CD4-positive, alpha-beta T cell treated with Interleukin-2 at 100 ng/mL for 4 hours (primary cell): ENCODE data around the gene NDUFAF2.
"Not testable (repeated sequence)": the region's sequence is repeated elsewhere in the genome, so short reads cannot be mapped to it uniquely, and the experiment has no call there.

Experiments
- DNase-seq: peaks from one replicate; pipeline ENCODE4 v3.0.0-alpha.2; 2020; ENCODE audit warnings: low spot score

NDUFAF2 gene

DNA sequence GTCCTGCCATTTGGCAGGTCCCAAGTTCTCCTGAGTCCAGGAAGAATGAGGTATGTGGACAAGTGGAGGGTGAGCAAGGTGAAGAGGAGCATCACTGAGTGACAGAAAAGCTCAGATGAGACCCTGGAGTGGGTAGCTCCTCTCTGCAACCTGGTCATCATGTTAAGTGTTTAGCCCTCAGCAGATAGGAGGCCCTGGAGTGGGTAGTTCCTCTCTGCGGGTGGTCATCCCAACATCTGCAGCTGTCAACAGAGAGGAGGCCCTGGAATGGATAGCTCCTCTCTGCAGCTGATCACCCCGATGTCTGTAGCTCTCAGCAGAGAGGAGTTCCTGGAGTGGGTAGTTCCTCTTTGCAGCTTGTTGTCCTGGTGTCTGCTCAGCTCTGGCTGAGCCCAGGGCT is 48.4 kb downstream of the NDUFAF2 start:
- no peak for DNase-seq

DNA sequence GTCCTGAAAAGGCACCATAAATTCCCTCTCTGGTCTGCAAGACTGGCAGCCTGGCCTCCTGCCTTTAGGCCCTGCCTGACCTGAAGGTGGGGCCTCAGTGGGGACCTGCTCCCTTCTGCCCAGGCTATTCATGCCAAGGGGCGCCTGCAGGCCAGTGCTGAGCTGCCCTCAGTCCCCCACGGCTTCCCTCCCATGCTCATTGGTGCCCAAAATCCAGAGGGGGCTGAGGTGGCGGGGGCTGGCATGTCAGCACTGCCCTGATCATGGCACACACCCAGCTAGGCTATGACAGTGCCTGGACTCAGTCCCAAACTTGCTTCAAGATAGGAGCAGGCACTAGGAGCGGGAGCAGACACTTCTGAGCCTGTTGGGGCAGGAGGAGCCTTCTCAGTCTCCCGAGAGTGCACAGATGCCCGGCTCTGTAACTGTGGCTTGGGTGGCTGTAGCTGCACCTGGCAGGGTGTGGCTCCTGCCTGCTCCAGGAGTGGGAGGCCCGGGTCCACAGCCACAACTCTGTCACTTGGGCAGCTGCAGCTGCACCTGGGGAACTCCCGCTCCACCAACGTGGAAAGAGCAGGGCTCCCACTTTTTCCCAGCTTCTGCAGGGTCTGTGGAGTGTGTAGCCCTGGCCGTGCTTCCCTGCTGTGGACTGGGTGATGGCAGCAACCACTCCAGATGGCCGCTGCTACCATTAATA is 49.0 kb downstream of the NDUFAF2 start:
- no peak for DNase-seq

DNA sequence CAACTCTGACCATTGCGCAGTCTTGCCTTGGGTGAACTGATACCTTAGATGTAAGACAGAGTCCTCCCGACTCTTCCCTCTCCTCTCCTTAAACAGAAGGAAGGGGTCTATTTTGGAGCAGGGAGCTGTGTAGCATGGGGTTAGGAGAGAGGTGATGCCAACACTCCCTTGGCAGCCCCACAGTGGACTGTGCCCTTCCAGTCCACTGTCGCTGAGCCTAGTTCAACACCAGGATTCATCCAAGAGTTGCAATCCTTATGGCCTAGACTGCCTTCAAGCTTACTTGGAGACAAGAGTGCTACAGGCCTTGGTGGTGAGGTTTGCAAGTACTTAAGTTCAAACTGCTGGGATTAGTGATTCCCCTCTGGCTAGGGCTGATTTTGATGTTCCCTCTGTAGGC is 51.4 kb downstream of the NDUFAF2 start:
- DNase-seq, result no peak

DNA sequence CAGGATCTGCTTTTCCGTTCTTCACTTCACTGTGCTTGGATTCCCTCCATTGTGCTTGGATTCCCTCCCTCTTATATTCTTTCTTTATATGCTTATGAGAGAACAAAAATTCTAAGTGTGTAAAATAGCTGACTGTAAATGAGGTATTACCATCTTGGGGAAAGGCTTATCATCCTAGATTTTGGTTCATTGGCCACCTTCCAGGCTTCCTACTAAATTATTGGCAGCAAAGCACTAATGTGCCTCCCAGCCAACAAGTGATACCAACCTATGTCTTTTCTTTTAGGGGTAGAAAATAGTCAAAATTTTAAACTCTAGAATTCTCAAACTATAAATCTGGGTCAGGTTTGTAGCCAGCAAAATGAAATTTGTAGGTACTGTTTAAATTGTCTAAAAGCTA is 52.7 kb downstream of the NDUFAF2 start:
- no peak for DNase-seq

DNA sequence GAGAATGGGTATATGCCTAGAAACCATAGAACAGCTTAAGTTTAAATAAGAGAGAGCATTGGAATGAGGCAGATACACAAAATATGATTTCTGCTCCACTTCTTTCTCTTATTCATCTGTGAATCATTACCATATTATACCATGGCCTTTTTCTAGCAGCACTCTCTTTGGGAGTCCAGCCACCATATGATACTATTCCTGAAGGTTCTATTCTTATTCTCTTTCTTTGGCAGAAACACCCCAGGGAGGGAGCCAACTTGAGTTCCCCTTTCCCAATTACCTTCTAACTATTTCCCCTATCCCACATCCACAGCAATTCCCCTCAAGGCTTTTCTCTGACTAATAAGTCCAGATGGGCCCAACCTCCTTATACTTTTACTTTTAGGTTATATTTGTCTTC is 55.9 kb downstream of the NDUFAF2 start:
- no peak for DNase-seq

DNA sequence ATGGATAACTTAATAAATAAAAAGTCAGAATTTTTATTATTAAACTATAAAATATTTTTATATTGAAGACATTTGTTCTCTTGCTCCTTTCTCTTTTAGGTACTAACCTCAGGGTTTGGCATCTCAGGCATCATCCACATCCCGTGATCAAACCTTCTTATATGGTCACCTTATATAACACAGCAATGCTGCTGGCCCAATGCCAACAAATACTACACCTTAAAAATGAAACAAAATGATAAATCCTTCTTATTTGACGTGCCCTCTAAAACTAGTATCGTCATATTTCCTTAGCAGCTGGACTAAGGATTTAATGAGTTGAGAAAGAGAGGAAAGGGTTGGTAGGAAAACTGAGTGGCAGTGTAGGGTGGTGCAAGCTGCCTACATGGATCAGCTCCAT is 56.6 kb downstream of the NDUFAF2 start:
- no peak for DNase-seq

DNA sequence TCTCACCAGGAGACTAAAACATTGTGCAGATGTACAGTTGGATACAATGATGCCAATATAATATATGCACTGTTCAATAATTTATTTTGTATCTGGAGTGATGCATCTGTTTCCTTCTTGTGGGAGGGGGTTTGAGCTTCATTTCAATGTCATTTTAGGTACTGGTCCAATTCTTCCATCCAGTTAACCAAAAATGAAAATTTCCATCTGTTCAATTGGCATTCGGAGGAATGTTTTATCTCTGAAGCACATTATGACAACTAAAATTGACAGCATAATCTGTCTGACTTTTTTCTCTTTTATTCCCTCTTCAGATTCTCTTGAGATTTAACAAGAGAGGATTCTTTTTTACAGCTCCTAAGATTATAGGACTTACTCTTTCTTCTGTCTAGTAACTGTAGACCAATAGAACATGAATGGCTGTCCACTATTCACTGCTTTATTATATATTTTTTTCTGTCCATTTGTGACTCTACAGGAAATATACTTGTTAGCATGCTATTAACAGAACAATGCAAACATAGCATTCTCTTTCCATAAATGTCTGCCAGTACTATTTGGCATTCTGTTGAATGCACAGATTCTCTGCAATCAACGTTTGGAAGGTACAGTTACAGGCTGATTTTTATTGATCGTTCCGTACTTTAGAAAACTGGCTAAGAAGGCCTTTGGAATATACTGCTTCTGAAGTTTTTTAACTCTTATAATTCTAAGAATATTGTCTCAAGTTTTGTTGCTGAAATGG is 57.8 kb downstream of the NDUFAF2 start:
- DNase-seq, result no peak

DNA sequence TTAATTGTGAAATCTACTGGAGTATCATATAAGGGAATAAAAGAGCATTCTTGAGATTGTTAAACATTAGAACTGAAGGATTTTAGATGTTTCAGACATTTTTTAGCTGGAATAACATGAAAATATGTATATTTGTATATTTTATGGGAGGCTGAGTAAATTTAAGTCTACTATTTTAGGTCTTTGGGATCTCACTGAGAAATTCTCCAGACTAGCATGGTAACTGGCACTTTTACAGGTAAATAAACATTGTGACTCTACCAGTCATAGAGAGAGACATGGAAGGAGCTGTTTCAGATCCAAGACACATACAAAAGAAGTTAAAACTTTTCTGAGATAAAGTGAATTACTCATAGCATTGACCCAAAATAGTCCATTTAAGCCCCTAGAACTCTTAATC is 59.4 kb downstream of the NDUFAF2 start:
- DNase-seq, result no peak

DNA sequence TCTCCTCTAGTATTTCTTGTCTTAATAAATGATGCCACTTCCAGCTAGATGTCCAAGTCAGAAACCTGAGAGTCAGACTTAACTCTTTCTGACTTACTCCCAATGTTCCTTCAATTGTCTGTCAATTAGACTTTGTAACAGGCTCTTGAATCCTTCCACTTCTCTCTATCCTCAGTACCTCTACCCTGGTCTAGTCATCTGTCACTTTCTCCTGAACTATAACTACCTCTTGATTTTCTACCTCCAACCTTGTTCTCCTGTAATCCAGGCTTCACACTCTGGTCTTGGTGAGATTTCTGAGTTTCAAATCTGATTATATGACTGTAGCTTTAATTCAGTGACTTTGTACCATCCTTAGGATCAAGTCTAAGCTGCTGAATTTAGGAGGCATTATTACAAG is 64.9 kb downstream of the NDUFAF2 start:
- no peak for DNase-seq

DNA sequence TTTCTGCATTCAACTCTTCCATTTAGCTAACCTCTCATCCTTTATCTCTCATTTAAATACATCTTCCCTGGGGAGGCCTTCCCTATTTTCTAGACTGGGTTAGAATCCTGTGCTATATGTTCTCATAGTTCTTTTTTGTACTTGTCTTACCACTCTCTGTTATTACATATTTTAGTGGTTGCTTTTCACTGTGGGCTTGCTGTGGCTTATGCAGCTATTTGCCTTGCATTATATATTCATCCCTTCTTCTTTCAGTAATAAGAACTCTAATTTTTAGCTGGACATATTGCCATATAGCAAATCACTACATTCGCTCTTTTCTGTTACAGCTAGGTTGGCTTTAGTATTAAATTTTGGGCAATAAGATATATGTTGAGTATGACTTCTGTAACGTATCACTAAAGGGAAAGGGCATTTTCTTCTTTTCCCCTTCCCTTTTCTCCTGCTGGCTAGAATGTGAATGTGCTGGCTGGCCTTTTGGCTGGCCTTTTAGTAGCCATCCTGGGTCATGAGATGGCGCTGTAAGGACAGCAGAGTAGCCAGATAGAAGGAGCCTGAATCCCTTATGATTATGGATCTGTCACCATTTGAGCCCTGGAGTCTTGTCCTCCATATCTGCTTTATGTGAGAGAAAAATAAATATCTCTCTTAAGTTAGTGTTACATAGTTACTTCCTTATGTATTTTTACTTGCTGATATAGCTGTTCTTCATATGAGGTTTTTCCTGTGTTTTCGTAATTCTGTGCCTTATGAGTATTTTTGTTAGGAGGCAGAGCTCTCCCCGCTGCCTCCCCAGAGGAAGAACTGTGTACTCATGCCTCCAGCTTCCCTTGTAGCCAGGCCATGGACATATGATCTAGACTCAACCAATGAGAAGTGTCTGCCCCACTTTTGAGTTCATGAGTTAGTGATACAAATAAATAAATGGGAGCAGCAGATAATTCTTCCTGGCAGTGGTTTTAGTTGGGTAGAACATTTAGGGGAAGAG is 65.8 kb downstream of the NDUFAF2 start:
- no peak for DNase-seq

DNA sequence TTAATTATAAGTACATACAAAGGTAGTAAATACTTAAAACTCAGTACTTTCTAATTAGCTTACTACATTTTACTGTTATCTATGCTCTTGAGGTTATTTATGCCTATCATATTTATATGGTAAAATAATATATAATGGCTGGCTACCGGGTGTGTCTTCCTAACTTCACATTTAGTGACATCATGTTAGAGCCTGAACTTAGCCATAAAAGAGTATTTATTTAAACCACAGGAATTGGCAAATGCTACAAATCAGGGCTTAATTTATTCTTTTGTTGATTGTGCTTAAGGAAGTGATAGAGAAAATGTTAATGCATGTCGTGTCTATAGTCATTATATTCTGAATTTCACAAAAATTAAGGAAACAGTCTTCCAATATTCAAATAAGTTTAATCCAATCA is 73.1 kb downstream of the NDUFAF2 start:
- no peak for DNase-seq

DNA sequence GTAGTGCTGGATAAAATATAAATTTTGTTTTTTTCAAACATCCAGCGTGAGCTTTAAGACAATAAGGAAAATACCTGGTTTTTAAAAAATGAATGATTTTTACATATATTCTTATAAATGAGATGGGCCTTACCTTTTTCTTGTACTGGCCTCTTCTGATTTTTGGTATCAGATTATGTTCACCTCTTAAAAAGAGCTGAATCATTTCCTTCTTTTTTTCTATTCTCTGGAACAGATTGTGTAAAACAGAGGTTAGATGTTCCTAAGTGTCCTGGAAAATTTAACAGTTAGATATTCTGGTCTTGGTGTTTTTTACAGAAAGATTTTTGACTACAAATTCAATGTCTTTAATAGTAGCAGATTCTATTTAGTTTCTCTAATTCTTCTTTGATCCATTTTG is 74.6 kb downstream of the NDUFAF2 start:
- DNase-seq, result no peak

DNA sequence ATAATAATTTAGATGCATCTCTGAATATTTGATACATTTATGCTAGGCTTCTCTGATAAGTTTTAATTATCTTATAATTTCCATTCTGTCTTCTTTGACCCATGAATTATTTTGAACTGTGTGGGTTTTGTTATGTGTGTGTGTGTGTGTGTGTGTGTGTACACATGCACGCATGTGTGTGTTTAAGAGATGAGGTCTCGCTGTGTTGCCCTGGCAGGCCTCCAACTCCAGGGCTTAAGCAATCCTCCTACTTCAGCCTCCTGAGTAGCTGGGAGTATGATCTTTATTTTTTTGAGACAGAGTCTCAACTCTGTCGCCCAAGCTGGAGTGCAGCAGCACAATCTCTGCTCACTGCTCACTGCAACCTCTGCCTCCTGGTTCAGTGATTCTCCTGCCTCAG is 75.4 kb downstream of the NDUFAF2 start:
- DNase-seq, result no peak

DNA sequence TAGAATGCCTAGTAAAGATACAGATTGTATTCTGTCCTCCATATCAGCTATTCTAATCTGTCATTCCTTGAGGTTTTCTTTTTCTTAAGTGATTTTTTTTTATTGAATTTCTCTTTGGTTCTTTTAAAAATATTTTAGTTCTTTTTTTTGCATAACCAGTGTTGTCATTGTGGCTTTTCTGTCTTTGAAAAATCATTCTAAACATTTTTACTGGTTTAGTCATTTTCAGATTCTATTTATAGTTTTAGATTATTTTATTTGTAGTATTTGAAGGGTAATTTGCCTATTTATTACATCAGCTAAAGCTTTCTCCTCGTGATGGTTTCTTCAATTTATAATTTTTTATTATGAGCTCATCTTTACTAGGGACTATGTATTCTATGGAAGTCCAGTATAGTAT is 78.1 kb downstream of the NDUFAF2 start:
- no peak for DNase-seq

DNA sequence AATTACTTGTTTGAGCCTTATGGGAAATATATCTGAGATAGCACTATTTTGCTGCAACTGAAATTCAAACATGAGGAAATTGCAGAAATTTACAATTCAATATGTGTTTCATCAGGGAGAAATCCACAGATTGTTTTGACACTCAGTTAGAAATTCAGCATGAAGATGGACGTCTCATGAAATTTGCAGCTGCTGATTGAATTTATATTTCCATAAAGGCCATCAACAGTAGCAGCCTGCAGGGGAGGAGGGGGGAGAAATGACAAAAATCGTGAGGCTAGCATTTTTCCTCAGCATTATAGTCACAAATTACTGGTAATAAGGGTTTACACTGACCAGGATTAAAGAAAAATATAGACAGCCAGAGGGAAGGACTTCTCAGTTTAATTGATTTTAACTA is 81.0 kb downstream of the NDUFAF2 start:
- no peak for DNase-seq

DNA sequence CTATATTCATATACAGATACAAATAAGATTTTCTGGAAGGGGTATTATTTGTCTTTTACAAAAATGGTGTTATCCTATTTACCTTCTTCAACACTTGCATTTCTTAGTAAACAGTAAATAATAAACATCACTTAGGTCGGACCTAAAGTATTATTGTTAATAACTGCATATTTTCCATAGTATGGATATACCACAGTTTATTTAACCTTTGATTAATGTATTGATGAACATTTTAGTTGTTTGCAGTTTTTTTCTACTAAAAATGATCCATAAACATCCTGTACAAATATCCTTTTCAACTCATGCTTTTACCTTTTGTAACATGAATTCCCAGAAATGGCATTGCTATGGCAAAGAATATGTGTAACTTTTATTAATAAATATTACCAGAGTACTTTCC is 83.4 kb downstream of the NDUFAF2 start:
- DNase-seq, result no peak

DNA sequence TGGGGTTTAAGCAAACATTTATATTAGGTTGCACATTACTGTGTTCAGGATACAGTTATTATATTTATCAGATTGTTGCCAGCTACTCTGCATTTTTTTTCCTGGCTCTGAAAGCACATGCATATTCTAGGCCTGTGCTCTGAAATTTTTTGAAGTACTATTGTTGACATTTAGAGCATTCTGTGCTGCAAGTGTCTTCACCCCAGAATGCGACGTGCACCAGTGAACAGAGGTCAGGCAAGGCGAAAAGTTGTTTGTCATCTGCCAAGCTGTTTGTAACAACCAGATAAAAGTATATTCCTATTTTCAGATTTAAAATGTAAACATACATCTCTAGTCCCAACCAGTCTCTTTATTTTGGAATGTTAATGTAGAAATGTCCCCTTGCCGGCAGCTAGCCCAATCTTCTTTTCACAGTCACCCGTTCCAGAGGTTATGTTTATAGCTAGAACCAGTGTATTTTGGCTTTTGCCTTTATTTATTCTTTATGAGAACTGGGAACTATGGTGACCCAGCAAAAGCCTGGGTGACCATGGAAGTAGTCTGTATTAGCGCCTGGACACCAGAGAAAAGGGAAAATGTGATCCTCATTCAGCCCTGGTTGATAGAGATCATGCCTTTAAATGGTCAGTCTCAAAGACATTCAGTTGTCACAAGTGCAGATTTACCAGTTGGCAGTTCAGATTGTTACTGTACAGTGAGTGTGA is 84.6 kb downstream of the NDUFAF2 start:
- DNase-seq, result no peak

DNA sequence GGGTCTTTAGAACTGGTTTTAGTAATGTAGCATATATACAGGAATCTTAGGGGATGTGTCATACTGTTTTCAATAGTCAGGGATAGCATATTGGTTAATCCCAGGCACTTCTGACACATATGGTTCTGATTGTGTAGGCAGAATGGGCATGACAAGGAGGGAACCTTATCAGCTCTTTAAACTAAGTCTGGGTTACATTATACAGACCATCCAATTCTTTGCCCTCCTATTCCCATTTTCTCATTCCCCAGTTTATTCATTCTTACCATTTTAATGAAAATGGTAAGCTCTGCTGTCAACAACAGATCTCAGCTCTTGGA is 85.1 kb downstream of the NDUFAF2 start:
- DNase-seq, result no peak

DNA sequence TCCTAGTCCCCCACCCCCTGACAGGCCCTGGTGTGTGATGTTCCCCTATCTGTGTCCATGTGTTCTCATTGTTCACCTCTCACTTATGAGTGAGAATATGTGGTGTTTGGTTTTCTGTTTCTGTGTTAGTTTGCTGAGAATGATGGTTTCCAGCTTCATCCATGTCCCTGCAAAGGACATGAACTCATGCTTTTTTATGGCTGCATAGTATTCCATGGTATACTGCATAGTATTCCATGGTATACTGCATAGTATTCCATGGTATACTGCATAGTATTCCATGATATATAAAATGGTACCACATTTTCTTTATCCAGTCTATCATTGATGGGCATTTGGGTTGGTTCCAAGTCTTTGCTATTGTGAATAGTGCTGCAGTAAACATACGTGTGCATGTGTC is 86.3 kb downstream of the NDUFAF2 start:
- DNase-seq, result not testable (repeated sequence)

DNA sequence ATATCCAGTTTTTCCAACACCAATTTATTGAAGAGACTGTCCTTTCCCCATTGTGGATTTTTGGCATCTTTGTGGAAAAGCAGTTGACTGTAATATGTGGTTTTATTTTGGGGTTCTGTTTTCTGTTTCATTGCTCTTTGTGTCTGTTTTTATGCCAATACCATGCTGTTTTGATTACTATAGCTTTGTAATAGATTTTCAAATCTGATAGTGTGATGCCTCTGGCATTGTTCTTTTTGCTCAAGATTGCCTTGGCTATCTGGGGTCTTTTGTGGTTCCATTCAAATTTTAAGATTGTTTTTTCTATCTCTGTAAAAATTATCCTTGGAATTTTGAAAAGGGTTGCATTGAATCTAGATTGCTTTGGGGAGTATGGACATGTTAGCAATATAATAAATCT is 99.5 kb downstream of the NDUFAF2 start:
- no peak for DNase-seq

DNA sequence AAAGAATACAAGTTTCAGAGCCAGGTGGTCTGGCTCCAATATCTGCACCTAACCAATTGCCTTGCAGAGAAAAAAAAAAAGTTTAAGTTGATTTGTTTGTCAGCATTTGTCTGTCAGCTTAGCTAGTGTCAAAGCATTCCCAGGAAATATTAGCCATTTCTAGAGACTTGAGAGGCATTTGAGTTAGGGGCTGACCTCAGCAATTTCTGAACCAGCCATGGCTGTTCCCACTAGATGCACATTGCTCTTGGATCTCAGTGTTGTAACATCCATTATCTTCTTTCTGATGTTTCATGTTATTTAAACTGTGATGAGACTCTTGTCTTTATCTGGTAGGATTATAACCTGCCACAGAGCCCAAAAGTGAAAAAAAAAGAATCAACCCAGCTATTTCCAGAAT is 102.3 kb downstream of the NDUFAF2 start:
- DNase-seq, result no peak

DNA sequence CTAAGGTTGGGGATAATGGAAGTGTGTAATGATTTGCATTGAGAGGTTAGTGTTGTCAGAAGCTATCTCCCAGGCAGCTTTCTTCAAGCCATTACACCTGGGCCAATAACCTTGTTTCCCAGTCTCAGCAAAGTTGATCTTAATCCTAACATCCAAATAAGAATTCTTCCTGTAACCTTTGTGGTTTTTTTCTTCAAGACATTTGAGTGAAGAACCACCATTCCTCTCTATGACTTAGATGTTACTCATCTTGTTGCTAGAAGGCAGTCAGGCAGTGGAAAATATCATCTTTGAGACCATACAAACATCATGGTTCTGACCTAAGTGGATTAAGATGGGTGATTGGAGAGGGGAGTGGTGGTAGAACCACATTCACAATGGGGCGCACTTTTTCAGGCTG is 103.5 kb downstream of the NDUFAF2 start:
- no peak for DNase-seq
